Measurements from ENCODE around the gene BEND7.

The BEND7 gene

GRCh38 chr10:13525663-13526062 is 3.2 kb downstream of the BEND7 start:
- Histone ChIP-seq H3K36me3 (ENCODE audit: control insufficient read depth in 5 of 5, insufficient read depth in 5 of 5, low read length in 5 of 5) (peaks cover 0 to 8% (median 2%) of the 10 kb centered on the region in 5 donors), H3K27me3 (ENCODE audit: control insufficient read depth in 5 of 5, insufficient read depth in 4 of 5, low read length in 5 of 5) (peaks cover 0 to 3% (median 0%) of the 10 kb centered on the region in 5 donors), H3K9me3 (ENCODE audit: control insufficient read depth in 5 of 5, low read length in 5 of 5) (no peaks in the 10 kb centered on the region), H3K27ac (ENCODE audit: low read depth, low read length) (no peak overlapping the region), H3K4me3 (ENCODE audit: low read depth in 1 of 5, low read length in 5 of 5) (no peak overlapping the region), H3K9ac (ENCODE audit: low read length in 5 of 5) (no peak overlapping the region), H3K4me1 (ENCODE audit: control insufficient read depth in 5 of 5, insufficient read depth in 5 of 5, low read length in 5 of 5) (peaks cover 0 to 31% (median 21%) of the 10 kb centered on the region in 5 donors)

DNA sequence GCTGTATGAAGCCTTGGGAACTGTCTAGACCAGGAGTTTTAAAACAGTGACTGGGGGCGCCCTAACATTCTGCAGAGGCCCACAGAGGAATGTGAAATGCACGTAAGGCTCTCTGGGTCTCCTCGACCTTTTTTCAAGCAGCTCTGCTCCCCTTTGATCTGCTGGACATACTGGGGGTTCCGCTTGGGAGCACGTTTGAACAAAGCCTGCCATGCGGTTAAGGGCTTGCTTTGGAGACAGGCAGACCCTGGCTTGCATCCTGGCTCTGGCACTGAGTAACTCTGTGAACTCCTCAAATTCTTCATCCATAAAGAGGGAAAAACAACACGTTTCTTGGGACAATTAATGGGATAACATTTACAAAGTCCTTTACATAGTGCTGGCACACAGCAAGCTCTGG is 7.8 kb downstream of the BEND7 start:
- Histone ChIP-seq H3K9me3 (ENCODE audit: control insufficient read depth in 5 of 5, low read length in 5 of 5) (no peaks in the 10 kb centered on the region), H3K4me3 (ENCODE audit: low read depth in 1 of 5, low read length in 5 of 5) (no peak overlapping the region), H3K27me3 (ENCODE audit: control insufficient read depth in 5 of 5, insufficient read depth in 4 of 5, low read length in 5 of 5) (no peaks in the 10 kb centered on the region), H3K4me1 (ENCODE audit: control insufficient read depth in 5 of 5, insufficient read depth in 5 of 5, low read length in 5 of 5) (peaks cover 0 to 4% (median 1%) of the 10 kb centered on the region in 5 donors), H3K27ac (ENCODE audit: low read depth, low read length) (no peak overlapping the region), H3K36me3 (ENCODE audit: control insufficient read depth in 5 of 5, insufficient read depth in 5 of 5, low read length in 5 of 5) (peaks cover 0 to 11% (median 7%) of the 10 kb centered on the region in 5 donors), H3K9ac (ENCODE audit: low read length in 5 of 5) (no peak overlapping the region)

GRCh38 chr10:13520194-13520593 is 8.6 kb downstream of the BEND7 start:
- H3K4me1 ChIP-seq (ENCODE audit: control insufficient read depth in 5 of 5, insufficient read depth in 5 of 5, low read length in 5 of 5) = peaks cover 0 to 8% (median 6%) of the 10 kb centered on the region in 5 donors
- no peaks in the 10 kb centered on the region for H3K9me3 ChIP-seq (ENCODE audit: control insufficient read depth in 5 of 5, low read length in 5 of 5)
- H3K27ac ChIP-seq (ENCODE audit: low read depth, low read length) = no peak overlapping the region
- H3K27me3 ChIP-seq (ENCODE audit: control insufficient read depth in 5 of 5, insufficient read depth in 4 of 5, low read length in 5 of 5) = no peaks in the 10 kb centered on the region
- no peak overlapping the region for H3K4me3 ChIP-seq (ENCODE audit: low read depth in 1 of 5, low read length in 5 of 5)
- no peak overlapping the region for H3K9ac ChIP-seq (ENCODE audit: low read length in 5 of 5)
- peaks cover 0 to 15% (median 7%) of the 10 kb centered on the region in 5 donors for H3K36me3 ChIP-seq (ENCODE audit: control insufficient read depth in 5 of 5, insufficient read depth in 5 of 5, low read length in 5 of 5)

GRCh38 chr10:13518076-13518692 is 10.6 kb downstream of the BEND7 start:
- H3K4me3 ChIP-seq (ENCODE audit: low read depth in 1 of 5, low read length in 5 of 5) = no peak overlapping the region
- H3K27ac ChIP-seq (ENCODE audit: low read depth, low read length) = no peak overlapping the region
- H3K9me3 ChIP-seq (ENCODE audit: control insufficient read depth in 5 of 5, low read length in 5 of 5) = no peaks in the 10 kb centered on the region
- H3K9ac ChIP-seq (ENCODE audit: low read length in 5 of 5) = no peak overlapping the region
- H3K27me3 ChIP-seq (ENCODE audit: control insufficient read depth in 5 of 5, insufficient read depth in 4 of 5, low read length in 5 of 5) = no peaks in the 10 kb centered on the region
- H3K36me3 ChIP-seq (ENCODE audit: control insufficient read depth in 5 of 5, insufficient read depth in 5 of 5, low read length in 5 of 5) = peaks cover 0 to 15% (median 7%) of the 10 kb centered on the region in 5 donors
- peaks cover 0 to 10% (median 7%) of the 10 kb centered on the region in 5 donors for H3K4me1 ChIP-seq (ENCODE audit: control insufficient read depth in 5 of 5, insufficient read depth in 5 of 5, low read length in 5 of 5)

GRCh38 chr10:13517675-13518074 is 11.1 kb downstream of the BEND7 start:
- no peak overlapping the region for H3K4me3 ChIP-seq (ENCODE audit: low read depth in 1 of 5, low read length in 5 of 5)
- no peak overlapping the region for H3K27ac ChIP-seq (ENCODE audit: low read depth, low read length)
- H3K4me1 ChIP-seq (ENCODE audit: control insufficient read depth in 5 of 5, insufficient read depth in 5 of 5, low read length in 5 of 5) = peaks cover 0 to 10% (median 7%) of the 10 kb centered on the region in 5 donors
- H3K27me3 ChIP-seq (ENCODE audit: control insufficient read depth in 5 of 5, insufficient read depth in 4 of 5, low read length in 5 of 5) = no peaks in the 10 kb centered on the region
- no peak overlapping the region for H3K9ac ChIP-seq (ENCODE audit: low read length in 5 of 5)
- no peaks in the 10 kb centered on the region for H3K9me3 ChIP-seq (ENCODE audit: control insufficient read depth in 5 of 5, low read length in 5 of 5)
- peaks cover 0 to 13% (median 7%) of the 10 kb centered on the region in 5 donors for H3K36me3 ChIP-seq (ENCODE audit: control insufficient read depth in 5 of 5, insufficient read depth in 5 of 5, low read length in 5 of 5)

DNA sequence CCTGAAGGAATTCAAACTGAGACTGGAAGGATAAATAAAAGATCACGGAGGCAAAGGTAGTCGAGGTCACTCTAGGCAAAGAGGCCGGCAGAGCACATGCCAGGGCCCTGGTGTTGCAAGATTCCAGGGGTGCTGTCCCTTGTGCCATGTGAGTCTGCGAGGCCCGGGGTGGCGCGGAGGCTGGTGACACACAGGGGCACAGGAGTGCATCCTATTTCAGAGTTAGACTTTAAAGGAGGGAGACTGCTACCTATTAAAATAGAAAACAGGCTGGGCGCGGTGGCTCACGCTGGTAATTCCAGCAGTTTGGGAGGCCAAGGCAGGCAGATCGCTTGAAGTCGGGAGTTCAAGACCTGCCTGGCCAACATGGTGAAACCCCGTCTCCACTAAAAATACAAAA is 12.6 kb downstream of the BEND7 start:
- Histone ChIP-seq H3K4me1 (ENCODE audit: control insufficient read depth in 5 of 5, insufficient read depth in 5 of 5, low read length in 5 of 5) (peaks cover 0 to 10% (median 7%) of the 10 kb centered on the region in 5 donors), H3K36me3 (ENCODE audit: control insufficient read depth in 5 of 5, insufficient read depth in 5 of 5, low read length in 5 of 5) (peaks cover 0 to 11% (median 7%) of the 10 kb centered on the region in 5 donors), H3K9me3 (ENCODE audit: control insufficient read depth in 5 of 5, low read length in 5 of 5) (no peaks in the 10 kb centered on the region)

GRCh38 chr10:13515467-13515866 is 13.3 kb downstream of the BEND7 start:
- Histone ChIP-seq H3K9ac (ENCODE audit: low read length in 5 of 5) (no peak overlapping the region), H3K27me3 (ENCODE audit: control insufficient read depth in 5 of 5, insufficient read depth in 4 of 5, low read length in 5 of 5) (no peaks in the 10 kb centered on the region), H3K36me3 (ENCODE audit: control insufficient read depth in 5 of 5, insufficient read depth in 5 of 5, low read length in 5 of 5) (peaks cover 0 to 10% (median 2%) of the 10 kb centered on the region in 5 donors), H3K27ac (ENCODE audit: low read depth, low read length) (no peak overlapping the region), H3K4me1 (ENCODE audit: control insufficient read depth in 5 of 5, insufficient read depth in 5 of 5, low read length in 5 of 5) (peaks cover 0 to 10% (median 7%) of the 10 kb centered on the region in 5 donors), H3K9me3 (ENCODE audit: control insufficient read depth in 5 of 5, low read length in 5 of 5) (no peaks in the 10 kb centered on the region), H3K4me3 (ENCODE audit: low read depth in 1 of 5, low read length in 5 of 5) (no peak overlapping the region)

More for the DNA sequence above, 12.6 kb downstream of the BEND7 start:
- no peaks in the 10 kb centered on the region for H3K27me3 ChIP-seq (ENCODE audit: control insufficient read depth in 5 of 5, insufficient read depth in 4 of 5, low read length in 5 of 5)
- H3K27ac ChIP-seq (ENCODE audit: low read depth, low read length) = no peak overlapping the region
- no peak overlapping the region for H3K9ac ChIP-seq (ENCODE audit: low read length in 5 of 5)
- no peak overlapping the region for H3K4me3 ChIP-seq (ENCODE audit: low read depth in 1 of 5, low read length in 5 of 5)

DNA sequence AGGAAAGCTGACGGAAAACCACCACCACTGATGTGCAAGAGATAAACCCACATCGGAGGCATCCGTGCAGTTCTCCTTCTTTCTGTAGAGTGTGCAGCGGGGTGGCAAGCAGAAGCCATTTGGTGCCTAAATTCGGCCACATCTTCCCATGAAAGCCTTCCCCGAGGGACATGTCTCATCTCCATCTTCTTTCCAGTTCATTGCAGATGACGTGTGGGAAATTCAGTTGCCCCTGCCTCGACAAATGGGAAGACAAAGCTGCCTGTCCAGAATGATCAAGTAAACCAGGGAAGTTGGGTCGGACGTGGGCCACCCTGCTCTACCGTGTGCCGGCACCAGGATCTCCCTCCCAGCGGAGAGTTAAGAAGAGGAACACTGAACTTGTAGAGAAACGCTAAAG is 14.5 kb downstream of the BEND7 start:
- H3K27ac ChIP-seq (ENCODE audit: low read depth, low read length) = no peak overlapping the region
- peaks cover 0 to 7% (median 0%) of the 10 kb centered on the region in 5 donors for H3K36me3 ChIP-seq (ENCODE audit: control insufficient read depth in 5 of 5, insufficient read depth in 5 of 5, low read length in 5 of 5)
- no peaks in the 10 kb centered on the region for H3K9me3 ChIP-seq (ENCODE audit: control insufficient read depth in 5 of 5, low read length in 5 of 5)
- H3K9ac ChIP-seq (ENCODE audit: low read length in 5 of 5) = no peak overlapping the region
- no peak overlapping the region for H3K4me3 ChIP-seq (ENCODE audit: low read depth in 1 of 5, low read length in 5 of 5)
- H3K27me3 ChIP-seq (ENCODE audit: control insufficient read depth in 5 of 5, insufficient read depth in 4 of 5, low read length in 5 of 5) = no peaks in the 10 kb centered on the region
- H3K4me1 ChIP-seq (ENCODE audit: control insufficient read depth in 5 of 5, insufficient read depth in 5 of 5, low read length in 5 of 5) = peaks cover 0 to 10% (median 7%) of the 10 kb centered on the region in 5 donors

DNA sequence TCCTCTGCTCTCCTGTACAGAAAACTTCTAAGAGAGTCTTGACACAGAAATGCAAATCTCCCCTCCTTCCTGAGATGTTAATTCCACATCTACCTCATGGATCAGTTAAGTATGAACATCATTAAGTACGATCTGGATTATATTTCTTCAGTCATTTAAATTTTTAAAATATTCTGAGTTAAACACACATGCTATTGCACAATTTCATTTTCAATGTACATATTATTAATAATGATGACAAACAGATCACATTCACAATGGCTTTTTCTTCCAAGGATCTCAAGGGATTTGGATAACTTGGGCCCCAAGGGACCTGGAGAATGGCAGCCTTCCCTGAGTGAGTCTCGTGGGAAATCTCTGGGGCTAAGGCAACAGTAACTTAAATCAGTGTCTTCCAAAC is 16.2 kb downstream of the BEND7 start:
- Histone ChIP-seq H3K9me3 (ENCODE audit: control insufficient read depth in 5 of 5, low read length in 5 of 5) (no peaks in the 10 kb centered on the region), H3K27ac (ENCODE audit: low read depth, low read length) (no peak overlapping the region), H3K4me3 (ENCODE audit: low read depth in 1 of 5, low read length in 5 of 5) (no peak overlapping the region), H3K36me3 (ENCODE audit: control insufficient read depth in 5 of 5, insufficient read depth in 5 of 5, low read length in 5 of 5) (peaks cover 0 to 5% (median 0%) of the 10 kb centered on the region in 5 donors), H3K9ac (ENCODE audit: low read length in 5 of 5) (no peak overlapping the region), H3K4me1 (ENCODE audit: control insufficient read depth in 5 of 5, insufficient read depth in 5 of 5, low read length in 5 of 5) (peaks cover 0 to 10% (median 7%) of the 10 kb centered on the region in 5 donors), H3K27me3 (ENCODE audit: control insufficient read depth in 5 of 5, insufficient read depth in 4 of 5, low read length in 5 of 5) (no peaks in the 10 kb centered on the region)

DNA sequence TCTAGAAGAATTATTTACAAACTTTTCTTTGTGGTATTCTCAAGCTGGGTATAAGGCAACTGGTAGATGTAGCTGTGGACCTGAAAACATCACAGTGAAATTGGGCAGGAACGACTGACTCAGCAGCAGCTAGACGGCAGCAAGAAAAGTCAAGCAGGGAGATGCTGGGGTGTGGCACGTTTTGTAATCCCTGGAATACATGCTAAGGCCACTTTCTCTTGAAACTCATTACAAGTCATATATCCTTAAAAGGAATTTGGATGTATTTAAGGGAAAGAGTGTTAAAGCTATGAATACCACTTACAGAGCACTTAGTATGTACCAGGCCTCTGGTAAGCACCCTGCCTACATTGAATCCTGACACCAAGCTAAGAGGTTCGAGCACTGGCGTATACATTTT is 17.4 kb downstream of the BEND7 start:
- no peaks in the 10 kb centered on the region for H3K27me3 ChIP-seq (ENCODE audit: control insufficient read depth in 5 of 5, insufficient read depth in 4 of 5, low read length in 5 of 5)
- peaks cover 0 to 5% (median 0%) of the 10 kb centered on the region in 5 donors for H3K36me3 ChIP-seq (ENCODE audit: control insufficient read depth in 5 of 5, insufficient read depth in 5 of 5, low read length in 5 of 5)
- no peak overlapping the region for H3K9ac ChIP-seq (ENCODE audit: low read length in 5 of 5)
- H3K9me3 ChIP-seq (ENCODE audit: control insufficient read depth in 5 of 5, low read length in 5 of 5) = no peaks in the 10 kb centered on the region
- no peak overlapping the region for H3K27ac ChIP-seq (ENCODE audit: low read depth, low read length)
- H3K4me3 ChIP-seq (ENCODE audit: low read depth in 1 of 5, low read length in 5 of 5) = no peak overlapping the region
- H3K4me1 ChIP-seq (ENCODE audit: control insufficient read depth in 5 of 5, insufficient read depth in 5 of 5, low read length in 5 of 5) = peaks cover 0 to 10% (median 7%) of the 10 kb centered on the region in 5 donors
